Uterus (tissue), 4 donors: ENCODE results near the gene P2RY13. TPM values are rescaled to one million over a fixed set of nuclear protein-coding genes. Genes with fewer than 3 reads are reported as not detected.

Experiments
- DNase-seq, 2 donors: peaks; one replicate each; pipeline ENCODE4 v3.0.0-alpha.2; 2019 to 2020
- H3K27ac ChIP-seq, 2 donors: fragments of 200-600 bp; sonication (generic); 1 replicate in 1 of 2; 2 replicates in 1 of 2; pipeline ENCODE4 v1.5.1; 2016 to 2018
- H3K27me3 ChIP-seq, 2 donors: fragments of 200-600 bp; sonication (generic); one replicate each; pipeline ENCODE4 v1.5.1; 2018 to 2019; ENCODE audit warnings: control low read depth in 1 of 2
- H3K36me3 ChIP-seq, 2 donors: fragments of 200-600 bp; sonication (generic); one replicate each; pipeline ENCODE4 v1.5.1; 2019; ENCODE audit warnings: control low read depth in 1 of 2
- H3K4me1 ChIP-seq, 2 donors: fragments of 200-600 bp; sonication (generic); one replicate each; pipeline ENCODE4 v1.5.1; 2018 to 2019; ENCODE audit warnings: control low read depth in 1 of 2
- H3K4me3 ChIP-seq, 2 donors: fragments of 200-600 bp; sonication (generic); 1 replicate in 1 of 2; 2 replicates in 1 of 2; pipeline ENCODE4 v1.5.1; 2018 to 2019; ENCODE audit warnings: mild to moderate bottlenecking in 1 of 2
- H3K9me3 ChIP-seq, 2 donors: fragments of 200-600 bp; sonication (generic); one replicate each; pipeline ENCODE4 v1.5.1; 2019; ENCODE audit warnings: control low read depth in 1 of 2
- CTCF ChIP-seq, 4 experiments: fragments of 200-600 bp in 2 of 4; fragments of 450-650 bp in 2 of 4; sonication (generic) in 2 of 4; IDR thresholded peaks; one replicate each; pipeline ENCODE4 v1.5.1; 2016 to 2019; ENCODE audit warnings: antibody characterized with exemption in 4 of 4, mild to moderate bottlenecking in 2 of 4, moderate library complexity in 1 of 4
- POLR2A ChIP-seq, 2 donors: fragments of 450-650 bp; IDR thresholded peaks; one replicate each; pipeline ENCODE4 v1.6.1; 2016; ENCODE audit warnings: antibody characterized with exemption in 2 of 2, mild to moderate bottlenecking in 1 of 2, moderate library complexity in 1 of 2
- intact Hi-C: fragments of 100-400 bp; cut with DNase I; formaldehyde crosslinking; loops from one replicate; pipeline ENCODE4 v1.15.1; 2023; ENCODE audit warnings: low total_unique reads
- total RNA-seq, 4 donors: library from RNA; depleted of rRNA in 3 of 4; stranded (reverse); fragments of >200 nt in 3 of 4; gene quantifications; one replicate each; pipeline versions ENCODE4 v1.1.0 to v1.2.4, GENCODE V29; 2014 to 2023
- donor health status: DM: yes; HTN: yes; CAD: no.

Gene P2RY13
- total RNA-seq, 4 donors from 2014 or later: 0.88 to 1.5 (median 1.2) TPM

- Histone ChIP-seq H3K9me3 (no peaks in the 10 kb centered on the region), H3K27me3 (no peaks in the 10 kb centered on the region), H3K4me1 (no peaks in the 10 kb centered on the region), H3K4me3 (no peak overlapping the region), H3K36me3 (no peaks in the 10 kb centered on the region), H3K27ac (no peak overlapping the region)
- intact Hi-C loops: no loop called here
- DNase-seq: no peak
- TF ChIP-seq CTCF (IDR thresholded peaks at IDR 0.05) (no peak), POLR2A (IDR thresholded peaks at IDR 0.05) (no peak)
Measured at GRCh38 chr3:151366993-151367392, 37.6 kb upstream of the P2RY13 start.

GRCh38 chr3:151362751-151363174, 33.4 kb upstream of the P2RY13 start:
- no peak for TF ChIP-seq CTCF (IDR thresholded peaks at IDR 0.05)
- TF ChIP-seq POLR2A (IDR thresholded peaks at IDR 0.05): no peak
- no peaks in the 10 kb centered on the region for H3K9me3 ChIP-seq
- no peak for DNase-seq
- H3K27ac ChIP-seq: no peak overlapping the region
- no peak overlapping the region for H3K4me3 ChIP-seq
- H3K36me3 ChIP-seq: no peaks in the 10 kb centered on the region
- no peaks in the 10 kb centered on the region for H3K4me1 ChIP-seq
- intact Hi-C loops: no loop called here
- H3K27me3 ChIP-seq: no peaks in the 10 kb centered on the region

GRCh38 chr3:151357463-151357850, 28.1 kb upstream of the P2RY13 start:
- no peaks in the 10 kb centered on the region for H3K27me3 ChIP-seq
- TF ChIP-seq CTCF (IDR thresholded peaks at IDR 0.05): no peak
- TF ChIP-seq POLR2A (IDR thresholded peaks at IDR 0.05): no peak
- H3K9me3 ChIP-seq: no peaks in the 10 kb centered on the region
- DNase-seq: no peak
- no peaks in the 10 kb centered on the region for H3K36me3 ChIP-seq
- H3K4me3 ChIP-seq: no peak overlapping the region
- no peaks in the 10 kb centered on the region for H3K4me1 ChIP-seq
- H3K27ac ChIP-seq: no peak overlapping the region
- intact Hi-C loops: no loop called here

GRCh38 chr3:151356794-151357462, 27.6 kb upstream of the P2RY13 start:
- Histone ChIP-seq H3K27ac (no peak overlapping the region), H3K4me1 (no peaks in the 10 kb centered on the region), H3K27me3 (no peaks in the 10 kb centered on the region), H3K9me3 (no peaks in the 10 kb centered on the region), H3K4me3 (no peak overlapping the region), H3K36me3 (no peaks in the 10 kb centered on the region)
- intact Hi-C loops: no loop called here
- no peak for DNase-seq
- TF ChIP-seq POLR2A (IDR thresholded peaks at IDR 0.05) (no peak), CTCF (IDR thresholded peaks at IDR 0.05) (no peak)

- H3K27ac ChIP-seq: no peak overlapping the region
- H3K9me3 ChIP-seq: no peaks in the 10 kb centered on the region
- H3K4me1 ChIP-seq: no peaks in the 10 kb centered on the region
- intact Hi-C loops: no loop called here
- H3K4me3 ChIP-seq: no peak overlapping the region
- no peaks in the 10 kb centered on the region for H3K36me3 ChIP-seq
- no peaks in the 10 kb centered on the region for H3K27me3 ChIP-seq
- DNase-seq: no peak
- TF ChIP-seq CTCF (IDR thresholded peaks at IDR 0.05) (no peak), POLR2A (IDR thresholded peaks at IDR 0.05) (no peak)
Measured at GRCh38 chr3:151351648-151352047, 22.3 kb upstream of the P2RY13 start.
